RWPE2 (cell line): ENCODE measurements around the gene OSBPL10.
A peak's percentile ranks its signal among the peaks of the same experiment; 100 is the strongest.

ENCODE experiments used
- ATAC-seq: fragments of 200-7000 bp; cut with Tn5 transposase; 3 replicates; pipeline ENCODE4 v1.9.1; 2021; ENCODE audit warnings: low read depth
- DNase-seq: peaks from one replicate; pipeline ENCODE4 v3.0.0-alpha.2; 2020; ENCODE audit warnings: low spot score
- H3K27ac ChIP-seq: fragments of 450-650 bp; 2 replicates; pipeline ENCODE4 v1.5.1; 2017; ENCODE audit warnings: mild to moderate bottlenecking; ENCODE audit not compliant: poor library complexity, severe bottlenecking
- H3K27me3 ChIP-seq: fragments of 250-450 bp; sonication (Bioruptor Pico); 2 replicates; pipeline ENCODE4 v1.5.1; 2021; ENCODE audit warnings: mild to moderate bottlenecking, moderate library complexity; ENCODE audit not compliant: insufficient read depth, poor library complexity, severe bottlenecking
- H3K36me3 ChIP-seq: fragments of 250-450 bp; sonication (Bioruptor Pico); 2 replicates; pipeline ENCODE4 v1.5.1; 2020; ENCODE audit warnings: low read depth, mild to moderate bottlenecking, moderate library complexity
- H3K4me1 ChIP-seq: fragments of 250-450 bp; sonication (Bioruptor Pico); 2 replicates; pipeline ENCODE4 v1.5.1; 2021; ENCODE audit warnings: mild to moderate bottlenecking, moderate library complexity; ENCODE audit not compliant: insufficient read depth, poor library complexity, severe bottlenecking
- H3K4me3 ChIP-seq: fragments of 250-450 bp; sonication (Bioruptor Pico); 2 replicates; pipeline ENCODE4 v1.5.1; 2021; ENCODE audit warnings: mild to moderate bottlenecking, moderate library complexity; ENCODE audit not compliant: severe bottlenecking
- H3K9me3 ChIP-seq: fragments of 250-450 bp; sonication (Bioruptor Pico); 2 replicates; pipeline ENCODE4 v1.5.1; 2021; ENCODE audit warnings: mild to moderate bottlenecking, moderate library complexity; ENCODE audit not compliant: severe bottlenecking
- TF ChIP-seq, protein P1 (sequence below): fragments of 450-650 bp; IDR thresholded peaks from one replicate; pipeline ENCODE4 v1.5.1; 2017; ENCODE audit warnings: mild to moderate bottlenecking, moderate library complexity; ENCODE audit not compliant: poor library complexity, severe bottlenecking

The OSBPL10 gene

GRCh38 chr3:31988271-31988670 lies 7.2 kb upstream of the OSBPL10 start:
- DNase-seq (no peak), ATAC-seq (no peak)
- peaks cover 11% of the 10 kb centered on the region for H3K9me3 ChIP-seq
- H3K4me3 ChIP-seq: no peak overlapping the region
- TF ChIP-seq, protein P1, sequence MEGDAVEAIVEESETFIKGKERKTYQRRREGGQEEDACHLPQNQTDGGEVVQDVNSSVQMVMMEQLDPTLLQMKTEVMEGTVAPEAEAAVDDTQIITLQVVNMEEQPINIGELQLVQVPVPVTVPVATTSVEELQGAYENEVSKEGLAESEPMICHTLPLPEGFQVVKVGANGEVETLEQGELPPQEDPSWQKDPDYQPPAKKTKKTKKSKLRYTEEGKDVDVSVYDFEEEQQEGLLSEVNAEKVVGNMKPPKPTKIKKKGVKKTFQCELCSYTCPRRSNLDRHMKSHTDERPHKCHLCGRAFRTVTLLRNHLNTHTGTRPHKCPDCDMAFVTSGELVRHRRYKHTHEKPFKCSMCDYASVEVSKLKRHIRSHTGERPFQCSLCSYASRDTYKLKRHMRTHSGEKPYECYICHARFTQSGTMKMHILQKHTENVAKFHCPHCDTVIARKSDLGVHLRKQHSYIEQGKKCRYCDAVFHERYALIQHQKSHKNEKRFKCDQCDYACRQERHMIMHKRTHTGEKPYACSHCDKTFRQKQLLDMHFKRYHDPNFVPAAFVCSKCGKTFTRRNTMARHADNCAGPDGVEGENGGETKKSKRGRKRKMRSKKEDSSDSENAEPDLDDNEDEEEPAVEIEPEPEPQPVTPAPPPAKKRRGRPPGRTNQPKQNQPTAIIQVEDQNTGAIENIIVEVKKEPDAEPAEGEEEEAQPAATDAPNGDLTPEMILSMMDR: no peak
- no peaks in the 10 kb centered on the region for H3K27me3 ChIP-seq
- no peak overlapping the region for H3K27ac ChIP-seq
- peaks cover 19% of the 10 kb centered on the region for H3K36me3 ChIP-seq
- H3K4me1 ChIP-seq: no peaks in the 10 kb centered on the region

- H3K27ac ChIP-seq: no peak overlapping the region
- no peak overlapping the region for H3K4me3 ChIP-seq
- TF ChIP-seq, protein P1: no peak
- H3K36me3 ChIP-seq: peaks cover 19% of the 10 kb centered on the region
- DNase-seq (no peak), ATAC-seq (no peak)
- H3K27me3 ChIP-seq: no peaks in the 10 kb centered on the region
- H3K9me3 ChIP-seq: peaks cover 4% of the 10 kb centered on the region
- H3K4me1 ChIP-seq: peaks cover 6% of the 10 kb centered on the region
Measured at GRCh38 chr3:31985831-31986230, 4.8 kb upstream of the OSBPL10 start.

GRCh38 chr3:31984321-31984720 lies 3.3 kb upstream of the OSBPL10 start:
- no peak for ATAC-seq
- Histone ChIP-seq H3K27me3 (no peaks in the 10 kb centered on the region), H3K36me3 (peaks cover 22% of the 10 kb centered on the region), H3K4me3 (no peak overlapping the region), H3K4me1 (peaks cover 6% of the 10 kb centered on the region), H3K27ac (no peak overlapping the region), H3K9me3 (no peaks in the 10 kb centered on the region)
- no peak for DNase-seq
- TF ChIP-seq, protein P1: no peak

- no peaks in the 10 kb centered on the region for H3K9me3 ChIP-seq
- H3K27me3 ChIP-seq: no peaks in the 10 kb centered on the region
- H3K27ac ChIP-seq: peak overlapping the region; percentile 93
- TF ChIP-seq, protein P1: peak; percentile 3
- ATAC-seq (peak; percentile 35), DNase-seq (peak; percentile 67)
- peaks cover 45% of the 10 kb centered on the region for H3K36me3 ChIP-seq
- H3K4me3 ChIP-seq: peak overlapping the region; percentile 73
- peaks cover 23% of the 10 kb centered on the region for H3K4me1 ChIP-seq
Measured at GRCh38 chr3:31980530-31981205, 394 bp downstream of the OSBPL10 start.

DNA sequence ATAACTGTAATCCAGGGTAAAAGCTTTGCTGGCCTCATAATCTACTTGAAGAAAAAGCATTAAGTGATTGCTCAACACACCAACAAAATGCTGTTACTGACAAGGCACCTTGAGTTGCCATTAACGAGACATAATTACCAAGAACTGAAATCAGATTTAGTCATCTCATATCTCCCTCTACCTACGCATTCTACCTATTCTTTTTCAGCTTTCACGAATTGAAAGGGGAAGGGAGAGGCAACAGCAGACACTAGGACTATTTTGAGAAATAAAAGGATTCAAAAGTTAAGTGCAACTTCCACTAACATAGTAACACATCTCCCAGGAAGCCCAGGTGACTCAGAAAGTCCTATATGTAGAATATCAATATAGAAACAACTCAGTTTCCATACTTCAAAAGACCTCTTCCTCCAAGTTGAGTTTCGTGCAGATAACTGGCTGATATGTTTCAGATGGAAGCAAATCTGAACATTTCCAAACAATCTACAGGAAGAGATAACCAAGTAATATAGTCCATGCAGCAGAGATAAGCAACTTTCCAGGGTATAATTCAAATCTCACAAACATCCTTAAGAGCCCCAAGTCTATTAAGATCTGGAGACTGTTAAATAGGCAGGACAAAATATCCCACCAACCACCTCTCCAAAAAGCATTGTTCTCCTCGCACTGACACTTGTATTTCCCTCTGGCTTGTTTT lies 1.9 kb downstream of the OSBPL10 start:
- Histone ChIP-seq H3K4me1 (peaks cover 31% of the 10 kb centered on the region), H3K9me3 (no peaks in the 10 kb centered on the region), H3K27me3 (no peaks in the 10 kb centered on the region), H3K4me3 (peak overlapping the region; percentile 73), H3K36me3 (peaks cover 49% of the 10 kb centered on the region), H3K27ac (peak overlapping the region; percentile 93)
- TF ChIP-seq, protein P1: no peak
- DNase-seq: no peak
- ATAC-seq: no peak
